Trophoblast cell (in vitro differentiated cells and primary cell): Measurements from ENCODE around the gene SLC23A2.

ENCODE experiments used
- DNase-seq, 2 donors: peaks; one replicate each; pipeline ENCODE4 v3.0.0-alpha.2; 2016
- H2AFZ ChIP-seq: 2 replicates; pipeline ENCODE4 v1.6.1; 2013; ENCODE audit warnings: low read length, moderate library complexity, mild to moderate bottlenecking; ENCODE audit not compliant: insufficient read depth, poor library complexity
- H2AK5ac ChIP-seq: 2 replicates; pipeline ENCODE4 v1.6.1; 2013; ENCODE audit warnings: mild to moderate bottlenecking, low read length
- H2BK120ac ChIP-seq: 2 replicates; pipeline ENCODE4 v1.6.1; 2013; ENCODE audit warnings: low read length, mild to moderate bottlenecking, moderate library complexity; ENCODE audit not compliant: insufficient read depth, poor library complexity
- H2BK12ac ChIP-seq: 2 replicates; pipeline ENCODE4 v1.6.1; 2013; ENCODE audit warnings: mild to moderate bottlenecking, low read length, moderate library complexity
- H2BK5ac ChIP-seq: 2 replicates; pipeline ENCODE4 v1.6.1; 2013; ENCODE audit warnings: low read length, low read depth, moderate library complexity, mild to moderate bottlenecking; ENCODE audit not compliant: poor library complexity
- H3K14ac ChIP-seq: 2 replicates; pipeline ENCODE4 v1.6.1; 2013; ENCODE audit warnings: mild to moderate bottlenecking, low read length
- H3K18ac ChIP-seq: 2 replicates; pipeline ENCODE4 v1.6.1; 2013; ENCODE audit warnings: mild to moderate bottlenecking, low read length
- H3K23ac ChIP-seq: 2 replicates; pipeline ENCODE4 v1.6.1; 2013; ENCODE audit warnings: low read length
- H3K27ac ChIP-seq: 2 replicates; pipeline ENCODE4 v1.5.1; 2013; ENCODE audit warnings: low read depth, mild to moderate bottlenecking, inconsistent platforms, low read length, moderate library complexity
- H3K27me3 ChIP-seq: 2 replicates; pipeline ENCODE4 v1.6.1; 2013; ENCODE audit warnings: inconsistent platforms, mild to moderate bottlenecking, low read length, moderate library complexity; ENCODE audit not compliant: insufficient read depth
- H3K36me3 ChIP-seq, 2 experiments: 1 replicate in 1 of 2; 2 replicates in 1 of 2; pipeline ENCODE4 v1.6.1; 2013; ENCODE audit warnings: low read length in 2 of 2, mild to moderate bottlenecking in 2 of 2, moderate library complexity in 1 of 2; ENCODE audit not compliant: insufficient read depth in 2 of 2, control insufficient read depth in 1 of 2
- H3K4ac ChIP-seq: 2 replicates; pipeline ENCODE4 v1.6.1; 2013; ENCODE audit warnings: low read depth, mild to moderate bottlenecking, low read length, moderate library complexity
- H3K4me1 ChIP-seq, 2 experiments: 1 replicate in 1 of 2; 2 replicates in 1 of 2; pipeline ENCODE4 v1.6.1; 2013; ENCODE audit warnings: low read length in 2 of 2, mild to moderate bottlenecking in 2 of 2, moderate library complexity in 1 of 2; ENCODE audit not compliant: insufficient read depth in 2 of 2, control insufficient read depth in 1 of 2
- H3K4me2 ChIP-seq: 2 replicates; pipeline ENCODE4 v1.6.1; 2013; ENCODE audit warnings: inconsistent platforms, mild to moderate bottlenecking, low read length, moderate library complexity
- H3K4me3 ChIP-seq: 2 replicates; pipeline ENCODE4 v1.5.1; 2013; ENCODE audit warnings: mild to moderate bottlenecking, low read depth, low read length, inconsistent platforms
- H3K79me1 ChIP-seq: one replicate; pipeline ENCODE4 v1.6.1; 2013; ENCODE audit warnings: low read length
- H3K79me2 ChIP-seq: 2 replicates; pipeline ENCODE4 v1.6.1; 2013; ENCODE audit warnings: low read length, mild to moderate bottlenecking; ENCODE audit not compliant: control insufficient read depth, insufficient read depth, poor library complexity
- H3K9ac ChIP-seq: 2 replicates; pipeline ENCODE4 v1.6.1; 2013; ENCODE audit warnings: mild to moderate bottlenecking, low read length
- H3K9me3 ChIP-seq: 2 replicates; pipeline ENCODE4 v1.6.1; 2013; ENCODE audit warnings: low read depth, mild to moderate bottlenecking, control low read depth, inconsistent platforms, low read length; ENCODE audit not compliant: insufficient read depth
- H4K12ac ChIP-seq: 2 replicates; pipeline ENCODE4 v1.6.1; 2013; ENCODE audit warnings: low read depth, mild to moderate bottlenecking, low read length, moderate library complexity
- H4K8ac ChIP-seq: 2 replicates; pipeline ENCODE4 v1.6.1; 2013; ENCODE audit warnings: low read depth, mild to moderate bottlenecking, low read length, moderate library complexity
- H4K91ac ChIP-seq: one replicate; pipeline ENCODE4 v1.6.1; 2013; ENCODE audit warnings: low read depth, mild to moderate bottlenecking, low read length, moderate library complexity
- WGBS: extraction: QIAGEN DNeasy Blood & Tissue Kit; methylation state at CpG from one replicate; pipeline ENCODE4 v1.1.7; 2013; ENCODE audit warnings: missing lambda C conversion rate; ENCODE audit not compliant: insufficient read length, insufficient coverage; ENCODE audit errors: extremely low coverage; 5-methylcytosine and 5-hydroxymethylcytosine counted together

The SLC23A2 gene

GRCh38 chr20:4887586-4887985 lies 113.7 kb downstream of the SLC23A2 start:
- Histone ChIP-seq H3K4me3 (no peak overlapping the region), H2BK5ac (no peak overlapping the region), H3K79me1 (no peaks in the 10 kb centered on the region), H3K36me3 (peaks cover 3 to 7% of the 10 kb centered on the region in 2 experiments), H3K18ac (no peak overlapping the region), H2BK120ac (no peak overlapping the region), H2AK5ac (no peak overlapping the region), H4K8ac (no peak overlapping the region), H2BK12ac (no peak overlapping the region), H3K27me3 (no peaks in the 10 kb centered on the region), H3K4me1 (no peaks in the 10 kb centered on the region), H3K23ac (no peak overlapping the region), H3K4ac (no peak overlapping the region), H3K9ac (no peak overlapping the region), H3K9me3 (no peaks in the 10 kb centered on the region), H3K27ac (no peak overlapping the region), H3K14ac (no peak overlapping the region), H3K79me2 (no peaks in the 10 kb centered on the region), H2AFZ (no peak overlapping the region), H3K4me2 (no peak overlapping the region), H4K91ac (no peak overlapping the region), H4K12ac (no peak overlapping the region)
- no CpG with 5 or more reads among the region's 11 CpGs for WGBS
- DNase-seq = no peak

DNA sequence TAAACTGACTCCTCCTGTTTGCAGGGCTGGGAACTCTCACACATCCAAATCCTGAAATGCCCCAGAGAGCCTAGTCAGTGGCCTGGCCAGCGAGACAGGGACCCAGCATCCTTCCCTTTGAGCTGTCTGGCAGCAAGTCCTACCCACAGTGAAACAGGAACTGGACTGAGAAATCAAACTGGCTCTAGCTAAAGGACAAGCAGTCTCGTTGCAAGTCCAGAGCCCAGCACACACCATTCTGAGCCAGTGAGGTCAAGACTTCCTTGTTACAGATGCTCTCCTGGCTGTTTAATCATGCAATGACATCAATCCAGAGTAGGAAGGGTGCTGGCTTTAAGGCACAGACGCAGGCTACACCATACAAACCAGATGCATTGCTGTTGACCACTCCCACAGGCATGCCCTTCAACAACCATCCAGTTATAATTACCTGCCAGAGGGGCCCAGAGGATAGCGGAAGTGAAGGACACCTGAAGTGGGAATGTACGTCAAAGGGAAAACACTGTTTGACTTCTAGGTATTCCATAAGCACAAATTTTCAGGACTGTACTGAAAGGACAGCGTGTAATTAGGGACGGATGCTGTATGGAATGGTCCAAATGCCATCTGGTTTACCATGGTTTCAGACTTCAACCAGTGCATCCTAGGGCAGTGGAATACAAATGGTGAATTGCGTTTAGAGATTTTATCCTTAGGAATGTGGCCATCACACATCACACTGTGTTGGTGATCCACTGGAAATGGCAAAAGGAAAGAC lies 114.4 kb downstream of the SLC23A2 start:
- H2BK120ac ChIP-seq = no peak overlapping the region
- no CpG with 5 or more reads among the region's 8 CpGs for WGBS
- H3K4me2 ChIP-seq = no peak overlapping the region
- H3K27me3 ChIP-seq = no peaks in the 10 kb centered on the region
- no peaks in the 10 kb centered on the region for H3K79me2 ChIP-seq
- peaks cover 3 to 7% of the 10 kb centered on the region in 2 experiments for H3K36me3 ChIP-seq
- H3K4me3 ChIP-seq = no peak overlapping the region
- no peak overlapping the region for H4K91ac ChIP-seq
- no peak overlapping the region for H2AK5ac ChIP-seq
- H4K8ac ChIP-seq = no peak overlapping the region
- H2AFZ ChIP-seq = no peak overlapping the region
- H2BK12ac ChIP-seq = no peak overlapping the region
- H4K12ac ChIP-seq = no peak overlapping the region
- no peaks in the 10 kb centered on the region for H3K9me3 ChIP-seq
- no peak for DNase-seq
- H3K27ac ChIP-seq = no peak overlapping the region
- no peak overlapping the region for H3K4ac ChIP-seq
- no peaks in the 10 kb centered on the region for H3K4me1 ChIP-seq
- no peak overlapping the region for H2BK5ac ChIP-seq
- H3K79me1 ChIP-seq = no peaks in the 10 kb centered on the region
- H3K23ac ChIP-seq = no peak overlapping the region
- H3K14ac ChIP-seq = no peak overlapping the region
- H3K18ac ChIP-seq = no peak overlapping the region
- H3K9ac ChIP-seq = no peak overlapping the region

- Histone ChIP-seq H2BK12ac (no peak overlapping the region), H3K79me2 (no peaks in the 10 kb centered on the region), H4K91ac (no peak overlapping the region), H4K8ac (no peak overlapping the region), H2BK5ac (no peak overlapping the region), H3K27ac (no peak overlapping the region), H3K9me3 (no peaks in the 10 kb centered on the region), H3K4me2 (no peak overlapping the region), H3K4ac (no peak overlapping the region), H3K18ac (no peak overlapping the region), H3K27me3 (no peaks in the 10 kb centered on the region), H3K9ac (no peak overlapping the region), H3K14ac (no peak overlapping the region), H4K12ac (no peak overlapping the region), H3K36me3 (peaks cover 3 to 7% of the 10 kb centered on the region in 2 experiments), H3K4me1 (no peaks in the 10 kb centered on the region), H3K23ac (no peak overlapping the region), H2AFZ (no peak overlapping the region), H2BK120ac (no peak overlapping the region), H3K4me3 (no peak overlapping the region), H2AK5ac (no peak overlapping the region), H3K79me1 (no peaks in the 10 kb centered on the region)
- no peak for DNase-seq
- no CpG with 5 or more reads among the region's 8 CpGs for WGBS
These were observed 115.4 kb downstream of the SLC23A2 start for GRCh38 chr20:4885877-4886276.

GRCh38 chr20:4883546-4883945 lies 117.8 kb downstream of the SLC23A2 start:
- Histone ChIP-seq H4K12ac (no peak overlapping the region), H3K9me3 (no peaks in the 10 kb centered on the region), H2BK120ac (no peak overlapping the region), H3K27ac (no peak overlapping the region), H3K79me1 (no peaks in the 10 kb centered on the region), H3K4me2 (no peak overlapping the region), H2BK5ac (no peak overlapping the region), H4K91ac (no peak overlapping the region), H3K4me1 (no peaks in the 10 kb centered on the region), H3K79me2 (no peaks in the 10 kb centered on the region), H3K36me3 (peaks cover 2 to 5% of the 10 kb centered on the region in 2 experiments), H3K14ac (no peak overlapping the region), H2AK5ac (no peak overlapping the region), H3K23ac (no peak overlapping the region), H3K9ac (no peak overlapping the region), H3K4me3 (no peak overlapping the region), H2BK12ac (no peak overlapping the region), H3K4ac (no peak overlapping the region), H3K27me3 (no peaks in the 10 kb centered on the region), H4K8ac (no peak overlapping the region), H3K18ac (no peak overlapping the region), H2AFZ (no peak overlapping the region)
- no CpG with 5 or more reads among the region's 7 CpGs for WGBS
- no peak for DNase-seq
